ENCODE measurements around the gene SH2D5. TPM values are rescaled to one million over a fixed set of nuclear protein-coding genes. Genes with fewer than 3 reads are reported as not detected.
"Not testable (repeated sequence)": the region's sequence is repeated elsewhere in the genome, so short reads cannot be mapped to it uniquely, and the experiment has no call there.

The SH2D5 gene
- total and polyA plus RNA-seq, 4 donors = 1.5 to 8.7 (median 5.1) TPM

DNA sequence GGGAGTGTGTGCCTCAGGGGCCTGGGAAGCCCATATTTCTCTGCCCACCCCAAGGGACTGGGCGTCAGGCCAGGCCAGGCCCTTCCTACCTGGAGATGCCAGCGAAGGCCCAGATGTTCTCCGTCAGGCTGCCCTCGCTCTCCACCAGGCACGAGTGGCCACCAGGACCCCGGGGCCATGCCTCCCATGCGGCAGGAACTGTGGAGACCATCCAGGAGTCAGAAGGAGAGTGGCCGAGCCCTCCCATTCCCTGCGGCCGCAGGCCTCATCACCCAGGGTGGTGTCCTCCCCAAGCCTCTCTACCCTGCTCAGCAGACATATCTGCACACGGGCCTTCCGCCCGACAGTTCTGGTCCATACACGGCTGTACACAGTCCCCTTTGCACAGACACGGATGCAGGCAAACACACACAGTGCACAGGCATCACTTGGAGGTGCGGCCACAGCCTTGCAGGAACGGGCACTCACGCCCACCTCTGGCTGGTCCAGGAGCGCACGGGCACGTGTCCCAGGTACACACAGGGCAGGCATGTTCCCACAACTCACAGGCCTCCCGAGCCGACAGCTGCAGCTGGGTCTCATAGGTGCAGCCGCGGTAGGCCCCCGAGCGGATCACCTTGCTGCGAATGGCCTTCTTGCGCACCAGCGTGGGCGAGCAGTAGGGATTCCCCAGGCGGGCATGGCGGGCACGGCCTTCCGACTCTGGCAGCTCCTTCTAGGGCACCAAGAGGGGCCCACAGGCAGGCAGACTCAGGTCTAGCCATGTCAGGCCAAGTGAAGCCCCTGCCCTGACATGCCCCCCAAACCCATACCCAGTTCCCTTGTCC is 8.8 kb downstream of the SH2D5 start:
- Histone ChIP-seq H3K27me3 (ENCODE audit: control insufficient read depth, insufficient read depth, low read length) (peaks cover 1% of the 10 kb centered on the region), H3K9me3 (ENCODE audit: control insufficient read depth, insufficient read depth, low read length) (no peaks in the 10 kb centered on the region), H3K27ac (ENCODE audit: low read depth, low read length) (no peak overlapping the region), H3K36me3 (ENCODE audit: control insufficient read depth, insufficient read depth, low read length) (peaks cover 41% of the 10 kb centered on the region), H3K4me1 (ENCODE audit: control insufficient read depth, insufficient read depth, low read length) (no peaks in the 10 kb centered on the region), H3K4me3 (ENCODE audit: low read depth, low read length) (no peak overlapping the region)
- WGBS (ENCODE audit: insufficient coverage) = 94% methylated on average over 35 of the region's 35 CpGs
- no peak for DNase-seq (ENCODE audit: low read depth in 4 of 6, low spot score in 6 of 6)

DNA sequence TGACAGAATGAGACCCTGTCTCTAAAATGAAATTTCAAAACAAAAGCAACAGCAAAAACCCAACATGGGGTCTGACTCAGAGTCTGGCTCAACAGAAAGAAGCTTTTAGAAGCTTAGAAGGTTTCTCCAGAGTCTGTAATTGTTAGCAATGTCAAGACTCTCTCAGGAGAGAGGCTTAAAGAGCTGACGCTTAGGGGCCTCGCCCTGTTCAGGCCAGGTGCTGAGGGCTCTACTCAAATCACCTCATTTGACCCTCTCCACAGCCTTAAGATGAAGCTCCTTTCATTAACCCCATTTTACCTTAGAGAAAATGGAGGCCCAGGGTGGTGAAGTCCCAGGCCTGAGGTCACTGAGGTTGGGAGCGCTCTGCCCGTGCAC is 9.4 kb downstream of the SH2D5 start:
- 85% methylated on average over 4 of the region's 4 CpGs for WGBS (ENCODE audit: insufficient coverage)

GRCh38 chr1:20721117-20722061 is 11.1 kb downstream of the SH2D5 start:
- Histone ChIP-seq H3K4me3 (ENCODE audit: low read depth, low read length) (no peak overlapping the region), H3K4me1 (ENCODE audit: control insufficient read depth, insufficient read depth, low read length) (peaks cover 12% of the 10 kb centered on the region), H3K36me3 (ENCODE audit: control insufficient read depth, insufficient read depth, low read length) (peaks cover 34% of the 10 kb centered on the region), H3K9me3 (ENCODE audit: control insufficient read depth, insufficient read depth, low read length) (no peaks in the 10 kb centered on the region), H3K27me3 (ENCODE audit: control insufficient read depth, insufficient read depth, low read length) (peaks cover 6% of the 10 kb centered on the region), H3K27ac (ENCODE audit: low read depth, low read length) (no peak overlapping the region)
- no peak for DNase-seq (ENCODE audit: low read depth in 4 of 6, low spot score in 6 of 6)
- WGBS (ENCODE audit: insufficient coverage) = 93% methylated on average over 28 of the region's 29 CpGs

More for the DNA sequence above, 9.4 kb downstream of the SH2D5 start:
- Histone ChIP-seq H3K9me3 (ENCODE audit: control insufficient read depth, insufficient read depth, low read length) (no peaks in the 10 kb centered on the region), H3K36me3 (ENCODE audit: control insufficient read depth, insufficient read depth, low read length) (peaks cover 41% of the 10 kb centered on the region), H3K27ac (ENCODE audit: low read depth, low read length) (no peak overlapping the region), H3K27me3 (ENCODE audit: control insufficient read depth, insufficient read depth, low read length) (peaks cover 2% of the 10 kb centered on the region), H3K4me3 (ENCODE audit: low read depth, low read length) (no peak overlapping the region), H3K4me1 (ENCODE audit: control insufficient read depth, insufficient read depth, low read length) (peaks cover 3% of the 10 kb centered on the region)
- no peak for DNase-seq (ENCODE audit: low read depth in 4 of 6, low spot score in 6 of 6)

- Histone ChIP-seq H3K36me3 (ENCODE audit: control insufficient read depth, insufficient read depth, low read length) (peaks cover 29% of the 10 kb centered on the region), H3K9me3 (ENCODE audit: control insufficient read depth, insufficient read depth, low read length) (no peaks in the 10 kb centered on the region), H3K4me3 (ENCODE audit: low read depth, low read length) (no peak overlapping the region), H3K27ac (ENCODE audit: low read depth, low read length) (no peak overlapping the region), H3K4me1 (ENCODE audit: control insufficient read depth, insufficient read depth, low read length) (peaks cover 16% of the 10 kb centered on the region), H3K27me3 (ENCODE audit: control insufficient read depth, insufficient read depth, low read length) (peaks cover 6% of the 10 kb centered on the region)
- no peak for DNase-seq (ENCODE audit: low read depth in 4 of 6, low spot score in 6 of 6)
- 89% methylated on average over 8 of the region's 12 CpGs for WGBS (ENCODE audit: insufficient coverage)
These were observed 11.8 kb downstream of the SH2D5 start for GRCh38 chr1:20720631-20721091.

DNA sequence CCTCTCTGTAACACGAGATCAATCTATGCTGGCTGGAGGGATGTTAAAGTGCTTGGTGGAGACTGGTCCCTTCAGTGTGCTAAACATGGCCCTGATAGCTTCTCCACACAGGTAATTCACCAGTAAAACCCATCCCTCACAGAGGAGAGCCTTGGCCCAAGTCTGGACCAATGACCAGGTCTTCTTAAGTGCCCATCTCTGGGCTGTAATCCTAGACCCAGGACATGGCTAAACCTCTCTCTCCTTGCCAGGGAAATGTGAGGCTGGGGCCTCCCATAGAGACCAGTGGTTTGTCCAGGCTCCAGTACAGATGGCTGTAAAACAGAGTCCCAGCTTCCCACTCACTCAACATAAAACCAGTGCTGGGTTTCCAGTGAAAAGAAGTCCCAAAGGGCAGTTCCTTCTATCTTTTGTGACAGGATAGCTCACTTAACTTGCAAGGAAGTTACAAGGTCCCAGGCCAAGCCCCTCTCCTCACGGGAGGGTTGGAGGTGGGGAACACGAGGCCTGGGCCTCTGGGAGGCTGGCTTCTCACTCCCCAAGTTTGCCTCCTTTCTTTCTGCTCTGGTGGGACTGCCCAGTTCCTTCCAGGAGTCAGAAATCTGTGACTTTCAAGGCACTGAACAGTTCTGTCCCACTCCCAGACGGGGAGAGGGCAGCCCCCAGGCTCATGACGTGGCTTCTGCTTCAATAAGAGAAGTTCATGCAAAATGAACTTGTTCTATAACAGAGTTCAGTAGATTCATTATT is 12.5 kb downstream of the SH2D5 start:
- Histone ChIP-seq H3K4me3 (ENCODE audit: low read depth, low read length) (no peak overlapping the region), H3K4me1 (ENCODE audit: control insufficient read depth, insufficient read depth, low read length) (peaks cover 16% of the 10 kb centered on the region), H3K36me3 (ENCODE audit: control insufficient read depth, insufficient read depth, low read length) (peaks cover 30% of the 10 kb centered on the region), H3K27ac (ENCODE audit: low read depth, low read length) (no peak overlapping the region), H3K9me3 (ENCODE audit: control insufficient read depth, insufficient read depth, low read length) (no peaks in the 10 kb centered on the region), H3K27me3 (ENCODE audit: control insufficient read depth, insufficient read depth, low read length) (peaks cover 6% of the 10 kb centered on the region)
- 83% methylated on average over 4 of the region's 5 CpGs for WGBS (ENCODE audit: insufficient coverage)
- DNase-seq (ENCODE audit: low read depth in 4 of 6, low spot score in 6 of 6) = no peak

GRCh38 chr1:20719261-20719660 is 13.2 kb downstream of the SH2D5 start:
- H3K9me3 ChIP-seq (ENCODE audit: control insufficient read depth, insufficient read depth, low read length) = no peaks in the 10 kb centered on the region
- no peak for DNase-seq (ENCODE audit: low read depth in 4 of 6, low spot score in 6 of 6)
- WGBS (ENCODE audit: insufficient coverage) = 90% methylated on average over 3 of the region's 8 CpGs
- peaks cover 16% of the 10 kb centered on the region for H3K4me1 ChIP-seq (ENCODE audit: control insufficient read depth, insufficient read depth, low read length)
- H3K27ac ChIP-seq (ENCODE audit: low read depth, low read length) = no peak overlapping the region
- no peak overlapping the region for H3K4me3 ChIP-seq (ENCODE audit: low read depth, low read length)
- H3K27me3 ChIP-seq (ENCODE audit: control insufficient read depth, insufficient read depth, low read length) = peaks cover 6% of the 10 kb centered on the region
- peaks cover 28% of the 10 kb centered on the region for H3K36me3 ChIP-seq (ENCODE audit: control insufficient read depth, insufficient read depth, low read length)

DNA sequence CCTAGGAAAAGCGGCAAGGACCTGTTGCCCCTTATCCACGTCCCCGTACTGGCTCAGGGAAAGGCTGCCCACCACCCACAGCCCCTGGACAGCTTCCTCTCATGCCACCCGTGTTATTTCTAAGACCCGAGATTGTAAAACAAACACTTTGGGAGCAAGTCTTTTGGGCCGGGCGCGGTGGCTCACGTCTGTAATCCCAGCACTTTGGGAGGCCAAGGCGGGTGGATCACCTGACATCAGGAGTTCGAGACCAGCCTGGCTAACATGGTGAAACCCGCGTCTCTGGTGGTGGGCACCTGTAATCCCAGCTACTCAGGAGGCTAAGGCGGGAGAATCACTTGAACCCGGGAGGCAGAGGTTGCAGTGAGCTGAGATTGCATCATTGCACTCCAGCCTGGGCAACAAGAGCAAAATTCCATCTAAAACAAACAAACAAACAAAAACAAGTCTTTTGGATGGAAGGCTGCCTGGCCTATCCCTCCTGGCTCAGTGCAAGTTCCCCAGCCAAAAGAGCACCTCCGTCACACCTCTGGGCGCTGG is 14.1 kb downstream of the SH2D5 start:
- not testable (repeated sequence) for H3K27me3 ChIP-seq (ENCODE audit: control insufficient read depth, insufficient read depth, low read length); H3K9me3 ChIP-seq (ENCODE audit: control insufficient read depth, insufficient read depth, low read length); H3K27ac ChIP-seq (ENCODE audit: low read depth, low read length); DNase-seq (ENCODE audit: low read depth in 4 of 6, low spot score in 6 of 6)
- peaks cover 19% of the 10 kb centered on the region for H3K36me3 ChIP-seq (ENCODE audit: control insufficient read depth, insufficient read depth, low read length)
- H3K4me1 ChIP-seq (ENCODE audit: control insufficient read depth, insufficient read depth, low read length) = peaks cover 16% of the 10 kb centered on the region
- peak overlapping the region; percentile 27 for H3K4me3 ChIP-seq (ENCODE audit: low read depth, low read length)
- WGBS (ENCODE audit: insufficient coverage) = 60% methylated on average over 15 of the region's 17 CpGs

- Histone ChIP-seq H3K27me3 (ENCODE audit: control insufficient read depth, insufficient read depth, low read length) (peaks cover 6% of the 10 kb centered on the region), H3K27ac (ENCODE audit: low read depth, low read length) (no peak within 1 kb of the TSS), H3K36me3 (ENCODE audit: control insufficient read depth, insufficient read depth, low read length) (peaks cover 16% of the 10 kb centered on the region), H3K4me1 (ENCODE audit: control insufficient read depth, insufficient read depth, low read length) (peaks cover 16% of the 10 kb centered on the region), H3K9me3 (ENCODE audit: control insufficient read depth, insufficient read depth, low read length) (no peaks in the 10 kb centered on the region), H3K4me3 (ENCODE audit: low read depth, low read length) (peak within 1 kb of the TSS; percentile 31)
- WGBS (ENCODE audit: insufficient coverage) = under 1% methylated on average over 112 of the region's 112 CpGs
- peak in 3 of 6 donors; percentile 61 to 88 (median 88) for DNase-seq (ENCODE audit: low read depth in 4 of 6, low spot score in 6 of 6)
These were observed 14.8 kb downstream of the SH2D5 start, which contains the start of gene KIF17 for GRCh38 chr1:20717452-20718342. TSS of gene KIF17 (minus strand) at chr1:20718007. CDS start at chr1:20717706, 301 bp downstream.
